H9 (cell line): ENCODE data around the gene MEFV. TPM values are rescaled to one million over a fixed set of nuclear protein-coding genes. Genes with fewer than 3 reads are reported as not detected.

Source experiments
- DNase-seq: peaks from one replicate; pipeline ENCODE4 v3.0.0-alpha.2; 2017
- H2AFZ ChIP-seq: one replicate; pipeline ENCODE4 v1.6.1; 2013; ENCODE audit warnings: mild to moderate bottlenecking, low read length, control low read depth, moderate library complexity
- H2AK5ac ChIP-seq: 2 replicates; pipeline ENCODE4 v1.6.1; 2013; ENCODE audit warnings: low read length, control low read depth, mixed read lengths; ENCODE audit not compliant: insufficient read length
- H2BK120ac ChIP-seq: one replicate; pipeline ENCODE4 v1.6.1; 2013; ENCODE audit warnings: low read depth, mild to moderate bottlenecking, low read length, control low read depth, inconsistent platforms; ENCODE audit not compliant: poor library complexity, severe bottlenecking
- H2BK12ac ChIP-seq: 2 replicates; pipeline ENCODE4 v1.6.1; 2013; ENCODE audit warnings: low read length, control low read depth, mixed read lengths, low read depth; ENCODE audit not compliant: insufficient read length
- H2BK15ac ChIP-seq: 2 replicates; pipeline ENCODE4 v1.6.1; 2013; ENCODE audit warnings: low read depth, low read length, control low read depth
- H2BK20ac ChIP-seq: one replicate; pipeline ENCODE4 v1.6.1; 2013; ENCODE audit warnings: low read depth, mild to moderate bottlenecking, low read length, control low read depth, inconsistent platforms; ENCODE audit not compliant: poor library complexity, severe bottlenecking
- H2BK5ac ChIP-seq: 2 replicates; pipeline ENCODE4 v1.6.1; 2013; ENCODE audit warnings: low read length, control low read depth, mixed read lengths; ENCODE audit not compliant: insufficient read length
- H3K14ac ChIP-seq: 2 replicates; pipeline ENCODE4 v1.6.1; 2013; ENCODE audit warnings: low read length, control low read depth; ENCODE audit not compliant: insufficient read depth
- H3K18ac ChIP-seq: 2 replicates; pipeline ENCODE4 v1.6.1; 2013; ENCODE audit warnings: low read depth, mild to moderate bottlenecking, mixed read lengths, low read length, control low read depth; ENCODE audit not compliant: insufficient read length
- H3K23ac ChIP-seq: 2 replicates; pipeline ENCODE4 v1.6.1; 2013; ENCODE audit warnings: low read length, control low read depth, mixed read lengths, low read depth; ENCODE audit not compliant: insufficient read length
- H3K23me2 ChIP-seq: 2 replicates; pipeline ENCODE4 v1.6.1; 2013; ENCODE audit warnings: low read depth, mild to moderate bottlenecking, mixed read lengths, low read length, control low read depth; ENCODE audit not compliant: insufficient read length, poor library complexity, severe bottlenecking
- H3K27ac ChIP-seq: 2 replicates; pipeline ENCODE4 v1.5.1; 2013; ENCODE audit warnings: low read length, control low read depth, mixed read lengths, low read depth; ENCODE audit not compliant: insufficient read length
- H3K27me3 ChIP-seq: 2 replicates; pipeline ENCODE4 v1.6.1; 2013; ENCODE audit warnings: low read length, control low read depth, inconsistent platforms; ENCODE audit not compliant: insufficient read depth
- H3K4ac ChIP-seq: 2 replicates; pipeline ENCODE4 v1.6.1; 2013; ENCODE audit warnings: low read depth, mild to moderate bottlenecking, control low read depth, inconsistent platforms, low read length, moderate library complexity
- H3K4me1 ChIP-seq: 2 replicates; pipeline ENCODE4 v1.6.1; 2013; ENCODE audit warnings: low read length, control low read depth, inconsistent platforms; ENCODE audit not compliant: insufficient read depth
- H3K4me2 ChIP-seq: 2 replicates; pipeline ENCODE4 v1.6.1; 2013; ENCODE audit warnings: low read length, control low read depth, mixed read lengths; ENCODE audit not compliant: insufficient read length, insufficient read depth
- H3K56ac ChIP-seq: 2 replicates; pipeline ENCODE4 v1.6.1; 2013; ENCODE audit warnings: low read depth, mild to moderate bottlenecking, mixed read lengths, low read length, control low read depth; ENCODE audit not compliant: insufficient read length
- H3K79me1 ChIP-seq: 2 replicates; pipeline ENCODE4 v1.6.1; 2013; ENCODE audit warnings: low read depth, mild to moderate bottlenecking, moderate library complexity, low read length, control low read depth, inconsistent platforms; ENCODE audit not compliant: insufficient read depth, poor library complexity, severe bottlenecking
- H3K79me2 ChIP-seq: 2 replicates; pipeline ENCODE4 v1.6.1; 2013; ENCODE audit warnings: low read length, control low read depth, inconsistent platforms; ENCODE audit not compliant: insufficient read depth
- H3K9ac ChIP-seq: 2 replicates; pipeline ENCODE4 v1.6.1; 2013; ENCODE audit warnings: low read length, control low read depth, mixed read lengths; ENCODE audit not compliant: insufficient read length; ENCODE audit errors: extremely low read depth
- H3K9me3 ChIP-seq: one replicate; pipeline ENCODE4 v1.6.1; 2013; ENCODE audit warnings: low read depth, low read length, inconsistent platforms; ENCODE audit not compliant: control insufficient read depth
- H3T11ph ChIP-seq: one replicate; pipeline ENCODE4 v1.6.1; 2013; ENCODE audit warnings: mild to moderate bottlenecking, low read length, control low read depth, inconsistent platforms
- H4K20me1 ChIP-seq: one replicate; pipeline ENCODE4 v1.6.1; 2013; ENCODE audit not compliant: control insufficient read depth, insufficient read length, insufficient read depth
- H4K5ac ChIP-seq: 2 replicates; pipeline ENCODE4 v1.6.1; 2013; ENCODE audit warnings: low read depth, mild to moderate bottlenecking, mixed read lengths, low read length, control low read depth; ENCODE audit not compliant: insufficient read length
- H4K8ac ChIP-seq: replicated peaks from 2 replicates; pipeline ENCODE4 v1.6.1; 2013; ENCODE audit warnings: low read length, control low read depth, mixed read lengths, low read depth; ENCODE audit not compliant: insufficient read length
- H4K91ac ChIP-seq: 2 replicates; pipeline ENCODE4 v1.6.1; 2013; ENCODE audit warnings: low read depth, mild to moderate bottlenecking, moderate library complexity, mixed read lengths, low read length, control low read depth; ENCODE audit not compliant: insufficient read length
- H3K27ac Mint-ChIP-seq, 3 experiments: 2 replicates in 2 of 3; 3 replicates in 1 of 3; pipeline ENCODE4 v1.8.0; 2020 to 2021; ENCODE audit warnings: mixed read lengths in 3 of 3, mild to moderate bottlenecking in 1 of 3, moderate library complexity in 1 of 3
- H3K27me3 Mint-ChIP-seq: 2 replicates; pipeline ENCODE4 v1.8.0; 2021; ENCODE audit warnings: low read depth, mild to moderate bottlenecking, moderate library complexity, mixed read lengths
- H3K36me3 Mint-ChIP-seq, 3 experiments: 2 replicates in 2 of 3; 3 replicates in 1 of 3; pipeline ENCODE4 v1.8.0; 2020 to 2021; ENCODE audit warnings: low read depth in 3 of 3, mixed read lengths in 3 of 3; ENCODE audit not compliant: insufficient read depth in 1 of 3
- H3K4me1 Mint-ChIP-seq, 2 experiments: 2 replicates each; pipeline ENCODE4 v1.8.0; 2020; ENCODE audit warnings: mixed read lengths in 2 of 2
- H3K4me3 Mint-ChIP-seq, 2 experiments: 2 replicates in 1 of 2; 3 replicates in 1 of 2; pipeline ENCODE4 v1.8.0; 2020 to 2021; ENCODE audit warnings: mild to moderate bottlenecking in 2 of 2, mixed read lengths in 2 of 2, moderate library complexity in 1 of 2
- H3K9me3 Mint-ChIP-seq, 2 experiments: 2 replicates in 1 of 2; 3 replicates in 1 of 2; pipeline ENCODE4 v1.8.0; 2020; ENCODE audit warnings: mild to moderate bottlenecking in 2 of 2, mixed read lengths in 2 of 2, moderate library complexity in 1 of 2
- WGBS: extraction: QIAGEN DNeasy Blood & Tissue Kit; methylation state at CpG from one replicate; pipeline ENCODE4 v1.1.7; 2013; ENCODE audit warnings: missing lambda C conversion rate, low lambda C conversion rate, mixed read lengths; ENCODE audit not compliant: insufficient read length; ENCODE audit errors: extremely low coverage; 5-methylcytosine and 5-hydroxymethylcytosine counted together
- total RNA-seq: library from RNA; stranded (reverse); gene quantifications from 2 replicates; pipeline ENCODE4 v1.2.1, GENCODE V29; 2021
- TF ChIP-seq, protein P1 (sequence below): fragments of 200-600 bp; sonication (generic); conservative IDR thresholded peaks from 3 replicates; pipeline ENCODE4 v1.8.0; 2021; ENCODE audit warnings: antibody characterized with exemption, mild to moderate bottlenecking

MEFV gene
- total RNA-seq, 1 experiment from 2014 or later, result not detected

- H3K9me3 Mint-ChIP-seq, result peaks cover 72 to 77% of the 10 kb centered on the region in 2 experiments
- H2BK20ac ChIP-seq, result no peak overlapping the region
- WGBS, result no CpG with 5 or more reads among the region's 13 CpGs
- no peaks in the 10 kb centered on the region for H3K23me2 ChIP-seq
- H3K79me1 ChIP-seq, result peaks cover 2% of the 10 kb centered on the region
- no peak overlapping the region for H3K4me2 ChIP-seq
- no peaks in the 10 kb centered on the region for H3K4me1 Mint-ChIP-seq
- H3K27ac Mint-ChIP-seq, result no peak overlapping the region
- H4K91ac ChIP-seq, result no peak overlapping the region
- no peak overlapping the region for H4K8ac ChIP-seq
- no peak overlapping the region for H4K5ac ChIP-seq
- H3K4me1 ChIP-seq, result no peaks in the 10 kb centered on the region
- H2BK5ac ChIP-seq, result no peak overlapping the region
- no peak overlapping the region for H3K14ac ChIP-seq
- H3K27me3 Mint-ChIP-seq, result peaks cover 3% of the 10 kb centered on the region
- no peak overlapping the region for H3K4ac ChIP-seq
- H2BK12ac ChIP-seq, result no peak overlapping the region
- no peak for DNase-seq
- H2BK15ac ChIP-seq, result no peak overlapping the region
- no peak overlapping the region for H3K23ac ChIP-seq
- H2BK120ac ChIP-seq, result no peak overlapping the region
- H2AFZ ChIP-seq, result no peak overlapping the region
- H3K56ac ChIP-seq, result no peak overlapping the region
- no peak overlapping the region for H3K27ac ChIP-seq
- no peak overlapping the region for H3K18ac ChIP-seq
- no peak overlapping the region for H3K4me3 Mint-ChIP-seq
- no peaks in the 10 kb centered on the region for H3K79me2 ChIP-seq
- TF ChIP-seq, protein P1, sequence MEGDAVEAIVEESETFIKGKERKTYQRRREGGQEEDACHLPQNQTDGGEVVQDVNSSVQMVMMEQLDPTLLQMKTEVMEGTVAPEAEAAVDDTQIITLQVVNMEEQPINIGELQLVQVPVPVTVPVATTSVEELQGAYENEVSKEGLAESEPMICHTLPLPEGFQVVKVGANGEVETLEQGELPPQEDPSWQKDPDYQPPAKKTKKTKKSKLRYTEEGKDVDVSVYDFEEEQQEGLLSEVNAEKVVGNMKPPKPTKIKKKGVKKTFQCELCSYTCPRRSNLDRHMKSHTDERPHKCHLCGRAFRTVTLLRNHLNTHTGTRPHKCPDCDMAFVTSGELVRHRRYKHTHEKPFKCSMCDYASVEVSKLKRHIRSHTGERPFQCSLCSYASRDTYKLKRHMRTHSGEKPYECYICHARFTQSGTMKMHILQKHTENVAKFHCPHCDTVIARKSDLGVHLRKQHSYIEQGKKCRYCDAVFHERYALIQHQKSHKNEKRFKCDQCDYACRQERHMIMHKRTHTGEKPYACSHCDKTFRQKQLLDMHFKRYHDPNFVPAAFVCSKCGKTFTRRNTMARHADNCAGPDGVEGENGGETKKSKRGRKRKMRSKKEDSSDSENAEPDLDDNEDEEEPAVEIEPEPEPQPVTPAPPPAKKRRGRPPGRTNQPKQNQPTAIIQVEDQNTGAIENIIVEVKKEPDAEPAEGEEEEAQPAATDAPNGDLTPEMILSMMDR, result no peak
- peaks cover 13% of the 10 kb centered on the region for H3K9me3 ChIP-seq
- no peaks in the 10 kb centered on the region for H4K20me1 ChIP-seq
- H3K27me3 ChIP-seq, result no peaks in the 10 kb centered on the region
- no peak overlapping the region for H2AK5ac ChIP-seq
- no peak overlapping the region for H3K9ac ChIP-seq
- H3K36me3 Mint-ChIP-seq, result peaks cover 68 to 73% (median 71%) of the 10 kb centered on the region in 3 experiments
- no peak overlapping the region for H3T11ph ChIP-seq
Measured at GRCh38 chr16:3295783-3296182, 39.4 kb upstream of the MEFV start.
